ENCODE measurements around the gene SLC7A7. TPM values are rescaled to one million over a fixed set of nuclear protein-coding genes. Genes with fewer than 3 reads are reported as not detected.

Gene SLC7A7
- total RNA-seq, 1 donor from 2014 or later, result 7.6 TPM

DNA sequence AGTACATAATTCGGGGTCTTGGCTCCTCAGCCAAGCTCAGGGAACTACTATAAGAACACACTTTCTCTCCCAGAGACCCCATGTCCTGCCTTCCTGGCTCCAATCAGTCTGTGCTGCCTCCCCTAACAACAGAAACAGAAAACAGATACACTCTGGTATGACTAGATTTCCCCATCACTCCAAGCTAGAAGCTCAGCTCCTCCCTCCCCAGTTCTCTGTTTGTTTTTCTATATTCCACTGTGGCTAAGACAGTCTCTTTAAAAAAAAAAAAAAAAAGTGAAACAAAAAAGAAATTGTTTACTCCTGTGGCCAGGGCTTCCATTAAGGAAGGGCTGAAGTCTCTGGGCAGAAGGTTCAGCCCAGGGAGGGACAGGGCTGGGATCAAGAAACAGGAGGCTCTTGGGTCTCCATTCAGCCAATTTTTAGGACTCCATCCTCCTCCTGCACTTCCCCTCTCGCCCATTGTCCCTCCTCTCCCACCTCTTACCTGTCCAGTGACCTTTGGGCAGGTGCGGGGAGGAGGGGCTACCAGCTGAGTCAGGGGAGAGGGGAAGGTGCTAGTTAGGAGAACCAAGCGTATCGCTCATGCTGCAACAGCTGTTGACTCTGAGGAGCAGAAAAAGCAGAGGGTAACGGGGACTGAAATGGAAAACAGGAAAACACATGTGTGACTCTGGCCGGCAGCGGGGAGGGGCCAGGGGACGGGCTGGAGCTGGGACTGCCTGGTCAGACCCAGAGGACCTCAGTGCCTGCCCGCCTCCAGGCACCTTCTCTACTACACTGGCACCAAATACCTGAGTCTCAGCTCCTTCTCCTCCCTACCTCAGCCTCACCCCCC lies 4.1 kb upstream of the SLC7A7 start:
- peak in 1 of 2 donors; percentile 80 for DNase-seq (ENCODE audit: low spot score in 2 of 2)
- H3K36me3 ChIP-seq, result no peaks in the 10 kb centered on the region
- peaks cover 6 to 43% of the 10 kb centered on the region in 2 donors for H3K4me1 ChIP-seq
- peak overlapping the region; percentile 88 to 89 for H3K27ac ChIP-seq
- no peaks in the 10 kb centered on the region for H3K9me3 ChIP-seq
- TF ChIP-seq, protein P1, sequence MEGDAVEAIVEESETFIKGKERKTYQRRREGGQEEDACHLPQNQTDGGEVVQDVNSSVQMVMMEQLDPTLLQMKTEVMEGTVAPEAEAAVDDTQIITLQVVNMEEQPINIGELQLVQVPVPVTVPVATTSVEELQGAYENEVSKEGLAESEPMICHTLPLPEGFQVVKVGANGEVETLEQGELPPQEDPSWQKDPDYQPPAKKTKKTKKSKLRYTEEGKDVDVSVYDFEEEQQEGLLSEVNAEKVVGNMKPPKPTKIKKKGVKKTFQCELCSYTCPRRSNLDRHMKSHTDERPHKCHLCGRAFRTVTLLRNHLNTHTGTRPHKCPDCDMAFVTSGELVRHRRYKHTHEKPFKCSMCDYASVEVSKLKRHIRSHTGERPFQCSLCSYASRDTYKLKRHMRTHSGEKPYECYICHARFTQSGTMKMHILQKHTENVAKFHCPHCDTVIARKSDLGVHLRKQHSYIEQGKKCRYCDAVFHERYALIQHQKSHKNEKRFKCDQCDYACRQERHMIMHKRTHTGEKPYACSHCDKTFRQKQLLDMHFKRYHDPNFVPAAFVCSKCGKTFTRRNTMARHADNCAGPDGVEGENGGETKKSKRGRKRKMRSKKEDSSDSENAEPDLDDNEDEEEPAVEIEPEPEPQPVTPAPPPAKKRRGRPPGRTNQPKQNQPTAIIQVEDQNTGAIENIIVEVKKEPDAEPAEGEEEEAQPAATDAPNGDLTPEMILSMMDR (IDR thresholded peaks at IDR 0.05), result no peak
- no peaks in the 10 kb centered on the region for H3K27me3 ChIP-seq
- peak overlapping the region; percentile 31 to 59 for H3K4me3 ChIP-seq
- intact Hi-C loops (cut with DNase I), result loop anchor here (5.0 to 10.0 kb wide), 2 partner anchors 232 to 435 kb away; partner anchors contain the start of gene DAD1

DNA sequence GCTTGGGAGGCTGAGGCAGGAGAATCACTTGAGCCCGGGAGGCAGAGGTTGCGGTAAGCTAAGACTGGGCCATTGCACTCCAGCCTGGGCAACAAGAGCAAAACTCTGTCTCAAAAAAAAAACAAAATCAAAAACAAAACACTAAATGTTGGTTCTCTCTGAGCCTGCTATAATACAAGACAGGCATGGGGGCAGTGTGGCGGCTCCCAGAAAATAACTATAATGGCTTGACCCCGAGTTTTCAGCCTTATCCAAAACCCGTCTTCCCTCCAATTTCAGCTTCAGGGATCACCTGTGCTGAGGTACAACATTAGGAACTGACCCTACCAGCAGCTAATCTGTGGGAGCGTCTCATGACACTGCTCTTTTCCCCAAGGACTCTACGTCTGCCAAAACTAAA lies 862 bp downstream of the SLC7A7 start:
- no peaks in the 10 kb centered on the region for H3K27me3 ChIP-seq
- H3K27ac ChIP-seq, result no peak overlapping the region
- intact Hi-C loops (cut with DNase I), result loop anchor here (10.0 kb wide), 1 partner anchor 430 kb away; no protein-coding TSS in a partner anchor
- H3K4me3 ChIP-seq, result peak overlapping the region in 1 of 2 donors; percentile 1
- peaks cover 4 to 23% of the 10 kb centered on the region in 2 donors for H3K4me1 ChIP-seq
- DNase-seq (ENCODE audit: low spot score in 2 of 2), result no peak
- no peaks in the 10 kb centered on the region for H3K9me3 ChIP-seq
- TF ChIP-seq, protein P1 (IDR thresholded peaks at IDR 0.05), result no peak
- no peaks in the 10 kb centered on the region for H3K36me3 ChIP-seq

- intact Hi-C loops (cut with DNase I), result loop anchor here (10.0 kb wide), 1 partner anchor 428 kb away; no protein-coding TSS in a partner anchor
- H3K4me1 ChIP-seq, result peaks cover under 1 to 11% of the 10 kb centered on the region in 2 donors
- H3K27me3 ChIP-seq, result no peaks in the 10 kb centered on the region
- H3K36me3 ChIP-seq, result no peaks in the 10 kb centered on the region
- no peaks in the 10 kb centered on the region for H3K9me3 ChIP-seq
- H3K4me3 ChIP-seq, result no peak overlapping the region
- H3K27ac ChIP-seq, result no peak overlapping the region
- TF ChIP-seq, protein P1 (IDR thresholded peaks at IDR 0.05), result no peak
- DNase-seq (ENCODE audit: low spot score in 2 of 2), result no peak
Observed at GRCh38 chr14:22813145-22813544, 2.1 kb downstream of the SLC7A7 start.

DNA sequence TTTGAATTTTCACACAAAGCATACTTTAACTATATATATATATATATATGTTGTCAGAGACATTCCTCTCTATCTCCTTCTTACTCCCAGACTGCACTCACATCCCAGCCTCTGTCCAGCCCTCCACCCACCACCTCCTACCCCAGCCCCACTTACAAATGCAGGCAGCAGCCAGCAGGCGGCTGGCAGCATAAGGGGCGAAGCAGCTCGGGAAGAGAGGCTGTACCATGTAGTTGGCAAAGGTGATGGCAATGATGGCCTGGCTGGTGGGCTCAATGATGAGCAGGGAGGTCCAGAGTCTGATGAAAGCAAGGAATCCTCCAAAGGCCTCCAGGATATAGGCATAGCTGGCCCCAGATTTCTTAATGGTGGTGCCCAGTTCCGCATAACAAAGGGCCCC lies 2.5 kb downstream of the SLC7A7 start:
- no peak for DNase-seq (ENCODE audit: low spot score in 2 of 2)
- no peaks in the 10 kb centered on the region for H3K27me3 ChIP-seq
- intact Hi-C loops (cut with DNase I), result loop anchor here (10.0 kb wide), 1 partner anchor 428 kb away; no protein-coding TSS in a partner anchor
- H3K4me3 ChIP-seq, result no peak overlapping the region
- H3K36me3 ChIP-seq, result no peaks in the 10 kb centered on the region
- H3K27ac ChIP-seq, result no peak overlapping the region
- peaks cover 0 to 7% of the 10 kb centered on the region in 2 donors for H3K4me1 ChIP-seq
- TF ChIP-seq, protein P1 (IDR thresholded peaks at IDR 0.05), result no peak
- no peaks in the 10 kb centered on the region for H3K9me3 ChIP-seq

DNA sequence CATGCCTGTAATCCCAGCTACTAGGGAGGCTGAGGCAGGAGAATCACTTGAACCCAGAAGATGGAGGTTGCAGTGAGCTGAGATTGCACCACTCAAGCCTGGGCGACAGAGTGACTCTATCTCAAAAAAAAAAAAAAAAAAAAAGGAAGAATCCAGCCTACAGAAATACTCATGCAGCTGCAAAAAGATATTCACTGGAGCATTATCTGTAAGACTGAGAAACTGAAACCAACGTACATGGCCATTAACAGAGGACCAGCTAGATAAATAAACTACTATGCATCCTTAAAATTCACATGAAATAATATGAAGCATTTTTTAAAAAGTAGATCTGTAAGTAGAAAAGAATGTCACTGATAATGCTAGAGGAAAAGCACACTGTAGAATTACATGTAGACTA lies 3.5 kb downstream of the SLC7A7 start:
- H3K27me3 ChIP-seq, result no peaks in the 10 kb centered on the region
- no peaks in the 10 kb centered on the region for H3K9me3 ChIP-seq
- H3K27ac ChIP-seq, result no peak overlapping the region
- no peaks in the 10 kb centered on the region for H3K4me1 ChIP-seq
- H3K4me3 ChIP-seq, result no peak overlapping the region
- intact Hi-C loops (cut with DNase I), result loop anchor here (10.0 kb wide), 1 partner anchor 427 kb away; no protein-coding TSS in a partner anchor
- TF ChIP-seq, protein P1 (IDR thresholded peaks at IDR 0.05), result no peak
- no peak for DNase-seq (ENCODE audit: low spot score in 2 of 2)
- no peaks in the 10 kb centered on the region for H3K36me3 ChIP-seq

Measured in ascending aorta (tissue), 2 donors.